GM18519 (cell line): ENCODE measurements around the gene ZMYND11.
A peak's percentile ranks its signal among the peaks of the same experiment; 100 is the strongest.

Experiments
- ATAC-seq: cut with Tn5 transposase; IDR thresholded peaks from one replicate; pipeline ENCODE4 v1.9.1; 2021; ENCODE audit warnings: mild to moderate bottlenecking, moderate library complexity; ENCODE audit not compliant: unreplicated experiment, low FRiP score

ZMYND11 gene

DNA sequence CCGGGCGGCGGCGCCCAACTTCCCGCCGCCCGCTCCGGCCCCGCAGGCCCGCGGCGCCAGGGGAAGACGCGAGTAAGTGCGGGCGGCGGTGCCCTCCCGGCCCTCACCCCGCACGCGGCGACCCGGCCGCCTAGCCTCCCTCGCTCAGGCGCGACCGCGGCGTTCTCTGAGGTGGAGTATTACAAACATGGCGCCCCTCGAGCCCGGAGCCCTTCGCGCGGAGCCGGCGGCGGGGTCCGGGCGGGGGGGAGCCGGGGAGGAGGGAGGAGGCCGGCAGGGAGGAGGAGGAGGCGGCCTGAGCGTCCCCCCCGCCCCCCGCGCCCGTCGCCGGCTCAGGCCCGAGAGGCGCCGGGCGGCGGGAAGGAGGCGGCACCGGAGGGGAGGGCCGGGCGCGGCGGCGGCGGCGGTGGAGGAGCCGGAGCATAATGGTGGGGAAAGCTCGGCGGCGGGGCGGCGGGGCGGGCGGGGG lies at the start of gene ZMYND11:
TSS of gene ZMYND11 (plus strand) at position 324 of the 469 bp plus-strand sequence. CDS start 44,558 bp downstream, outside the sequence.
- peak; percentile 27 for ATAC-seq

GRCh38 chr10:86031-86430 lies 49.2 kb upstream of the ZMYND11 start:
- no peak for ATAC-seq

- ATAC-seq, result no peak
These were observed 47.8 kb upstream of the ZMYND11 start for GRCh38 chr10:87177-88080.

GRCh38 chr10:88253-88652 lies 47.0 kb upstream of the ZMYND11 start:
- ATAC-seq, result no peak

- ATAC-seq, result no peak
These were observed 46.0 kb upstream of the ZMYND11 start for GRCh38 chr10:89248-89647.

DNA sequence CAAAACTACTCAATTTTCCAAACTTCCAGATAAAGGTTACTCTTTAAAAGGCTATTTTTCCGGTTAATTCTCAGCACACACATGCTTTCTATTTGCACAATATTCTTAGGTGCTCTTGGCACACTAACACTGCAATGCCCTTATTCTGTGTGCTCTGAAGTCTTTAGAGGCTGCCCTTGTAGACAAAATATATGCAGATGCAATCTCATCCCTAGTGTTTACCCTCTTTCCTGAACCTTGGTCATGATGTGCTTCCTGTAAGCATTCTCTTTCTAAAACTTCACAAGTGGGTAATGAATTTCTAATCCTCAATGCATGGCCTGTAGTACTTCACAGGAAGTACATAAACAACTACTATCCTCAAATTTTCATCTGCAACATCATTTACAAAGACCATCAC lies 45.1 kb upstream of the ZMYND11 start:
- ATAC-seq, result no peak

DNA sequence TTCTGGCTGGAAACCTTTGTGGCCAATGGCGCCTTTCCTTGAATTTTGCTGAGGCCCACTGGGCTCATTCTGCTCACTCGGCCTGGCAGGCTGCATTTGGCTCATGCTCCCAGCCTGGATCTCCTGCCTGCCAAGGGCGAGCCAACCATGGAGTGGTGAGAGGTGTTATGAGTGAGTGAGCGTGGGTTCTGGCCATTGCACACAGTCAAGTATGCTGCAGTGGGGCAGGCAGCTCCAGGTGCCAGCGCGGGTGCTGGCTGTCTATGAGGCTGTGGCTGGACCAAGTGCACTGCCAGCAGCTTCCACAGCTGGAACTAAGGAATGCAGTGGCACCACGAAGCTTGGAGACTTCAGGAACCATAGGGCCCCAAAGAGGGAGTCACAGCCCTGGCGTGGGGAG lies 43.9 kb upstream of the ZMYND11 start:
- no peak for ATAC-seq

DNA sequence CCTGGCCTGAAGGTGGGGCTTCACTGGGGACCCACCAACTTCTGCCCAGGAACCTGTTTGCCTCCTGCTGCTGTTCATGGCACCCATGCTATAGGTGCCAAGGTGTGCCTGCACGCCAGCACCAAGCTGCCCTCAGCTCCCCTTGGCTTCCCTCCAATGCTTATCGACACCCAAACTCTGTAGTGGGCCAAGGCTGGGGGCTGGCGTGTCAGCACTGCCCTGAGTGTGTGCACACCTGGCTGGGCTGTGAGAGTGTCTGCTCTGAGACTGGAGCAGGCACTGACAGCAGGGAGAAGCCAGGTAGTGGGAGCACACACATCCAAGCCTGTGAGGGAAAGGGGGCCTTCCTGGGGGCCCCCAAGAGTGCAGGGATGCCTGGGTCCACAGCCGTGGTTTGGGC lies 43.1 kb upstream of the ZMYND11 start:
- no peak for ATAC-seq

GRCh38 chr10:92846-93245 lies 42.4 kb upstream of the ZMYND11 start:
- no peak for ATAC-seq

GRCh38 chr10:94613-95012 lies 40.6 kb upstream of the ZMYND11 start:
- ATAC-seq, result no peak

DNA sequence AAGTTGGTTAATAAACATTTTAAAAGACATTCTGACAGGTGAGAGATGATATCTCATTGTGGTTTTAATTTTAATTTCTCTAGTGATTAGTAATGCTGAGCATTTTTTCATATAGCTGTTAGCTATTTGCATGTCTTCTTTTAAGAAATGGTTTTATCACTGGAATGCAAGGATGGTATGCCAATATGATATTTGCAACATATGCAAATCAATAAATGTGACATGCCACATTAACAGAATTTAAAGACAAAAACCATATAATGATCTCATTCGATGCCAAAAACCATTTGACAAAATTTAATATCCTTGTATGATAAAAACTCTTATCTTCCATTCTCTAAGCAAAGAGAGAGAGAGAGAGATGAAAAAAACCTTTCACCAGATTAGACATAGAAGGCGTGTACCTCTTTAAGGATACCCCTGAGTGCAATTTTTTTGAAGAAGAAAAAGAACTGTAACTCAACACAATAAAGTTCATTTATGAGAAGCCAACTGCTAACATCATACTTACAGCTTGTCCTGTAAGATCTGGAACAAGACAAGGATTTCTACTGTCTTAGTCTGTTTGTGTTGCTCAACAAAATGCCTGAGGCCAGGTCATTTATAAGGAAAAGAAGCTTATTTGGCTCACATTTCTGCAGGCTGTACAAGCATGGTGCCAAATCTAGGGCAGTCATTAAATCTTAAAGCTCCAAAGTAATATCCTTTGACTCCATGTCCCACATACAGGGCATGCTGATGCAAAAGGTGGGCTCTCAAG lies 39.7 kb upstream of the ZMYND11 start:
- ATAC-seq, result no peak

DNA sequence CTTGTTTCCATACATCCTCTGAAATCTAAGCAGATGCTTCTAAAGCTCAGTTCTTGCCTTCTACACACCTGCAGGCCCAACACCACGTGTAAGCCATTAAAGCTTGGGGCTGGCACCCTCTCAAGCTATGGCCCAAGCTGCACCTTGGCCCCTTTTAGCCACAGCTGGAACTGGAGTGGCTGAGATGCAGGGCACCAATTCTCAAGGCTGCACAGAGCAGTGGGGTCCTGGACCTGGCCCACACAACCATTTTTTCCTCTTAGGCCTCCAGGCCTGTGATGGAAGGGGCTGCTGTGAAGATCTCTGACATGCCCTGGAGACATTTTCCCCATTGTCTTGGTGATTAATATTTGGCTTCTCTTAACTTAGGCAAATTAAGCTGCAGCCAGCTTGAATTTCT lies 38.8 kb upstream of the ZMYND11 start:
- ATAC-seq, result no peak

DNA sequence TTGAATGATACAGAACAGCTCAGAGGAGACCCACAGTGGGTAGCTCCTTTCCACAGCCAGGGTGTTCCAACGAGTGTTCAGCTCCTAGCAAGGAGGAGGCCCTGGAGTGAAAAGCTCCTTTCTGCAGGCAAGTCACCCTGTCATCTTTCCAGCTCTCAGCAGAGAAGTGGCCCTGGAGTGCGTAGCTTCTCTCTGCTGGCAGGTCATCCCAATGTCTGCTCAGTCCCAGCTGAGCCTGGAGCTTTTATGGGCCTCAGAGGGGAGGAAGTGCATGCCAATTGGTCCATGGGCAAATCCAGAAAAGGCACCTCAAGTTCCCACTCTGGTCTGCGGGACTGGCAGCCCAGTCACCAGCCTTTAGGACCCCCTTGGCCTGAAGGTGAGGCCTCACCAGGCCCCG lies 30.8 kb upstream of the ZMYND11 start:
- ATAC-seq, result no peak

GRCh38 chr10:104862-105565 lies 30.2 kb upstream of the ZMYND11 start:
- no peak for ATAC-seq

DNA sequence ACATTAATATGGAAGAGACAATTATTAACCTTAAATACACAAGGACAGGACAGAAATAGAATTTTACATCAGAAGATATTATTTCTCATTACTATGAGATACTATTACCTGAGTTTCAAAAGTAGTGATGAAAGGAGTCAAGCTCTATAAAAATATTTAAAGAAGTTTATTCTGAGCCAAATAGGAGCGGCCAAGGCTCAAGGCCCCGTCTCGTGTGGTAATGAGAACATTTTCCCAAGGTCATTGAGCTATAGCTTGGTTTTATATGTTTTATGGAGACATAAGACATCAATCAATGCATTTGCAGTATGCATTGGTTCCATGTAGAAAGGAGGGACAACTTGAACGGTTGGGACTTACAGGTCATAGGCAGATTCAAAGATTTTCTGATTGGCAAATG lies 29.4 kb upstream of the ZMYND11 start:
- no peak for ATAC-seq

DNA sequence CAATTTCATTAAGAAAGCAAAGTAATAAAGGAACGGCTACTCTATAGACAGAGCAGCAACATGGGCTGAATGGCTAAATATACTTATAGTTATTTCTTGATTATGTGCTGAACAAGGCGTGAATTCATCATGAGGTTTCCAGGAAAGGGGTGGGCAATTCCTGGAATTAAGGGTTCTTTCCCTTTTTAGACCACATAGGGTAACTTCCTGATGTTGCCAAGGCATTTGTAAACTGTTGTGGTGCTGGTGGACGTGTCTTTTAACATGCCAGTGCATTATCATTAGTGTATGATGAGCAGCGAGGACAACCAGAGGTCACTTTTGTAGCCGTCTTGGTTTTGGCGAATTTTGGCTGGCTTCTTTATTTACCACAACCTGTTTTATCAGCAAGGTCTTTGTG lies 28.5 kb upstream of the ZMYND11 start:
- no peak for ATAC-seq

DNA sequence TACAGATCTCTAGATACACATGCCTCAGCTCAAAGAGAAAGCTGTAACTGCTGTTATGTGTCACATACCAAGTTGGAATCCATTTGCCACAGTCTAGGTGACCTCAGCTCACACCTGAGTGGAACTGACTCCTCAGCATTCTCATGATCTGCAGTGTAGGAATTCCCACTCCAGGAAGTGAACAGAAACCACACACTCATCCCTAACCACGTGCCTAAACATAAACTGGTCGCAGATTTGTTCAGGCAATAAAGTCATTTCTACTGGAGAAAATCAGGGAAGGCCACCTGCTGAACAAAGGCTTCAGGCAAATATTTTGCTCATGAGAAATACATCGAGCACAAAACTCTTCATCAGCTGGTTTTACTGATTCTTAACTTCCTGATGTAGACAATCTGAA lies 23.0 kb upstream of the ZMYND11 start:
- ATAC-seq, result no peak

- ATAC-seq, result no peak
These were observed 10.4 kb upstream of the ZMYND11 start for GRCh38 chr10:124874-125273.

GRCh38 chr10:127612-128432 lies 7.4 kb upstream of the ZMYND11 start:
- ATAC-seq, result no peak

- no peak for ATAC-seq
These were observed 5.4 kb upstream of the ZMYND11 start for GRCh38 chr10:129810-130209.
